ENCODE data around the gene OSBPL10. TPM values are rescaled to one million over a fixed set of nuclear protein-coding genes. Genes with fewer than 3 reads are reported as not detected.

The OSBPL10 gene
- total and polyA plus RNA-seq, 8 donors = 1.8 to 37.7 (median 5.9) TPM

- intact Hi-C loops (cut with DNase I; ENCODE audit: low total_unique reads) = no loop called here
- no peak for TF ChIP-seq POLR2A (IDR thresholded peaks at IDR 0.05)
- no peak for TF ChIP-seq POLR2AphosphoS5 (IDR thresholded peaks at IDR 0.05)
- TF ChIP-seq CTCF (IDR thresholded peaks at IDR 0.05) = no peak
- TF ChIP-seq EP300 (IDR thresholded peaks at IDR 0.05) = no peak
- Histone ChIP-seq H3K4me1 (peaks cover 11 to 36% (median 26%) of the 10 kb centered on the region in 4 donors), H3K9me3 (peaks cover 0 to 8% (median 2%) of the 10 kb centered on the region in 4 donors), H3K27me3 (no peaks in the 10 kb centered on the region), H3K36me3 (no peaks in the 10 kb centered on the region), H3K27ac (peak overlapping the region in 1 of 5 donors; percentile 84), H3K4me3 (peak overlapping the region in 1 of 4 donors; percentile 4)
- WGBS, 5 donors = 74 to 79% (median 76%) methylated on average over 5 of the region's 5 CpGs
- no peak for DNase-seq
Observed at GRCh38 chr3:31918179-31919150, 62.6 kb downstream of the OSBPL10 start.

GRCh38 chr3:31917303-31918005, 63.6 kb downstream of the OSBPL10 start:
- intact Hi-C loops (cut with DNase I; ENCODE audit: low total_unique reads) = no loop called here

GRCh38 chr3:31911643-31912042, 69.4 kb downstream of the OSBPL10 start:
- Histone ChIP-seq H3K4me1 (peaks cover 0 to 14% (median 7%) of the 10 kb centered on the region in 4 donors), H3K4me3 (no peak overlapping the region), H3K36me3 (no peaks in the 10 kb centered on the region), H3K27me3 (no peaks in the 10 kb centered on the region), H3K9me3 (no peaks in the 10 kb centered on the region), H3K27ac (no peak overlapping the region)
- intact Hi-C loops (cut with DNase I; ENCODE audit: low total_unique reads) = no loop called here
- 91 to 98% (median 95%) methylated on average over 3 of the region's 3 CpGs for WGBS, 5 donors
- no peak for TF ChIP-seq CTCF (IDR thresholded peaks at IDR 0.05)
- no peak for TF ChIP-seq POLR2A (IDR thresholded peaks at IDR 0.05)
- no peak for TF ChIP-seq EP300 (IDR thresholded peaks at IDR 0.05)
- TF ChIP-seq POLR2AphosphoS5 (IDR thresholded peaks at IDR 0.05) = no peak
- no peak for DNase-seq

More at GRCh38 chr3:31917303-31918005, 63.6 kb downstream of the OSBPL10 start:
- Histone ChIP-seq H3K4me3 (peak overlapping the region in 1 of 4 donors; percentile 1), H3K27ac (peak overlapping the region in 4 of 5 donors; percentile 7 to 84 (median 32)), H3K27me3 (no peaks in the 10 kb centered on the region), H3K9me3 (peaks cover 0 to 8% (median 2%) of the 10 kb centered on the region in 4 donors), H3K36me3 (no peaks in the 10 kb centered on the region), H3K4me1 (peaks cover 11 to 32% (median 25%) of the 10 kb centered on the region in 4 donors)
- no peak for DNase-seq
- WGBS, 5 donors = 12 to 42% (median 28%) methylated on average over 3 of the region's 3 CpGs
- no peak for TF ChIP-seq POLR2AphosphoS5 (IDR thresholded peaks at IDR 0.05)
- TF ChIP-seq CTCF (IDR thresholded peaks at IDR 0.05) = no peak
- no peak for TF ChIP-seq EP300 (IDR thresholded peaks at IDR 0.05)
- no peak for TF ChIP-seq POLR2A (IDR thresholded peaks at IDR 0.05)

- H3K4me3 ChIP-seq = no peak overlapping the region
- DNase-seq = no peak
- no peaks in the 10 kb centered on the region for H3K27me3 ChIP-seq
- no peak overlapping the region for H3K27ac ChIP-seq
- peaks cover 0 to 14% (median 8%) of the 10 kb centered on the region in 4 donors for H3K4me1 ChIP-seq
- no peaks in the 10 kb centered on the region for H3K36me3 ChIP-seq
- intact Hi-C loops (cut with DNase I; ENCODE audit: low total_unique reads) = no loop called here
- 73 to 81% (median 76%) methylated on average over 3 of the region's 3 CpGs for WGBS, 5 donors
- no peaks in the 10 kb centered on the region for H3K9me3 ChIP-seq
- TF ChIP-seq POLR2AphosphoS5 (IDR thresholded peaks at IDR 0.05) (no peak), CTCF (IDR thresholded peaks at IDR 0.05) (no peak), EP300 (IDR thresholded peaks at IDR 0.05) (no peak), POLR2A (IDR thresholded peaks at IDR 0.05) (no peak)
Observed at GRCh38 chr3:31911124-31911523, 69.9 kb downstream of the OSBPL10 start.

Data from stomach (tissue), 9 donors.